NCI-H187 treated with DMSO at 0.1 percent for 48 hours (cell line): ENCODE results near the gene NXT1.
"Not testable (repeated sequence)": the region's sequence is repeated elsewhere in the genome, so short reads cannot be mapped to it uniquely, and the experiment has no call there.

Source experiments
- DNase-seq: peaks from one replicate; lab custom pipeline; 2025; lab: John Stamatoyannopoulos, UW

NXT1 gene

GRCh38 chr20:23331450-23332350, 18.9 kb upstream of the NXT1 start:
- DNase-seq, result no peak

- DNase-seq, result no peak
These were observed 18.1 kb upstream of the NXT1 start for GRCh38 chr20:23332467-23332866.

- DNase-seq, result no peak
These were observed 16.5 kb upstream of the NXT1 start for GRCh38 chr20:23334111-23334510.

GRCh38 chr20:23335521-23335920, 15.1 kb upstream of the NXT1 start:
- no peak for DNase-seq

GRCh38 chr20:23336476-23336875, 14.1 kb upstream of the NXT1 start:
- DNase-seq, result no peak

- DNase-seq, result no peak
These were observed 13.3 kb upstream of the NXT1 start for GRCh38 chr20:23337312-23337711.

GRCh38 chr20:23339986-23340385, 10.6 kb upstream of the NXT1 start:
- DNase-seq, result no peak

GRCh38 chr20:23340524-23340923, 10.1 kb upstream of the NXT1 start:
- no peak for DNase-seq

GRCh38 chr20:23341073-23341472, 9.5 kb upstream of the NXT1 start:
- no peak for DNase-seq

- DNase-seq, result no peak
These were observed 7.0 kb upstream of the NXT1 start for GRCh38 chr20:23343590-23343989.

- no peak for DNase-seq
These were observed 6.3 kb upstream of the NXT1 start for GRCh38 chr20:23344336-23344735.

- no peak for DNase-seq
These were observed 4.6 kb upstream of the NXT1 start for GRCh38 chr20:23346002-23346401.

GRCh38 chr20:23347791-23348190, 2.8 kb upstream of the NXT1 start:
- DNase-seq, result no peak

GRCh38 chr20:23348510-23348909, 2.1 kb upstream of the NXT1 start:
- not testable (repeated sequence) for DNase-seq

- DNase-seq, result no peak
These were observed 1.0 kb upstream of the NXT1 start for GRCh38 chr20:23349338-23350195.

GRCh38 chr20:23350904-23351838, 580 bp downstream of the NXT1 start:
- no peak for DNase-seq

- DNase-seq, result no peak
These were observed 5.6 kb downstream of the NXT1 start for GRCh38 chr20:23356203-23356602.

GRCh38 chr20:23357767-23358562, 7.4 kb downstream of the NXT1 start:
- DNase-seq, result peak; percentile 70

- no peak for DNase-seq
These were observed 7.9 kb downstream of the NXT1 start for GRCh38 chr20:23358563-23358906.

- no peak for DNase-seq
These were observed 8.5 kb downstream of the NXT1 start for GRCh38 chr20:23358923-23359593.

GRCh38 chr20:23360531-23360930, 9.9 kb downstream of the NXT1 start:
- DNase-seq, result no peak
